HEK293 (cell line): Measurements from ENCODE around the gene SLC39A13.
A peak's percentile ranks its signal among the peaks of the same experiment; 100 is the strongest.

Experiments used
- CTCF ChIA-PET: fragments of 350-600 bp; formaldehyde crosslinking; extraction: SDS; loops from one replicate; lab custom pipeline; 2021; ENCODE audit warnings: antibody characterized with exemption; lab: Yijun Ruan, JAX
- POLR2A ChIA-PET: fragments of 300-600 bp; formaldehyde crosslinking; extraction: SDS; loops from one replicate; lab custom pipeline; 2020; ENCODE audit warnings: antibody characterized with exemption, inconsistent platforms; lab: Yijun Ruan, JAX
- H3K27ac ChIP-seq: fragments of 200-500 bp; sonication (Bioruptor generic); 2 replicates; pipeline ENCODE4 v1.5.1; 2014; ENCODE audit warnings: low read depth, low read length, control low read depth, inconsistent platforms; ENCODE audit errors: extremely low read depth
- H3K36me3 ChIP-seq, 2 experiments: fragments of 200-500 bp in 1 of 2; sonication (Bioruptor generic) in 1 of 2; 1 replicate in 1 of 2; 2 replicates in 1 of 2; pipeline ENCODE4 v1.5.1; 2014 to 2017; ENCODE audit warnings: inconsistent platforms in 2 of 2, low read length in 2 of 2; ENCODE audit not compliant: control insufficient read depth in 2 of 2, insufficient read depth in 1 of 2
- H3K4me1 ChIP-seq: fragments of 200-500 bp; sonication (Bioruptor generic); 2 replicates; pipeline ENCODE4 v1.5.1; 2014; ENCODE audit warnings: mild to moderate bottlenecking, low read length, inconsistent platforms; ENCODE audit not compliant: control insufficient read depth, insufficient read depth
- H3K4me3 ChIP-seq: 2 replicates; pipeline ENCODE4 v1.5.1; 2011; ENCODE audit warnings: low read depth, mild to moderate bottlenecking, control low read depth, low read length, moderate library complexity
- H3K9me3 ChIP-seq: fragments of 200-500 bp; sonication (Bioruptor generic); 2 replicates; pipeline ENCODE4 v1.5.1; 2014; ENCODE audit warnings: low read depth, low read length, inconsistent platforms; ENCODE audit not compliant: control insufficient read depth, insufficient read depth
- AEBP2 ChIP-seq: fragments of 450-650 bp; formaldehyde crosslinking; IDR thresholded peaks from 2 replicates; pipeline ENCODE4 v1.5.1; 2016; ENCODE audit warnings: missing biosample characterization, missing genetic modification characterization, borderline replicate concordance
- HOXD13 ChIP-seq: sonication (generic); formaldehyde crosslinking; IDR thresholded peaks from 2 replicates; pipeline ENCODE4 v1.8.0; 2022; ENCODE audit warnings: missing genetic modification reagents, borderline replicate concordance
- MYNN ChIP-seq: fragments of 450-650 bp; formaldehyde crosslinking; IDR thresholded peaks from 2 replicates; pipeline ENCODE4 v1.5.1; 2016; ENCODE audit warnings: missing biosample characterization, missing genetic modification characterization, borderline replicate concordance
- PRDM10 ChIP-seq: fragments of 450-650 bp; formaldehyde crosslinking; IDR thresholded peaks from 2 replicates; pipeline ENCODE4 v1.5.1; 2016; ENCODE audit warnings: missing biosample characterization, missing genetic modification characterization
- PRDM2 ChIP-seq: fragments of 450-650 bp; formaldehyde crosslinking; IDR thresholded peaks from 2 replicates; pipeline ENCODE4 v1.5.1; 2016; ENCODE audit warnings: missing biosample characterization, missing genetic modification characterization, borderline replicate concordance
- ZBTB8A ChIP-seq: fragments of 450-650 bp; formaldehyde crosslinking; IDR thresholded peaks from 2 replicates; pipeline ENCODE4 v1.5.1; 2016; ENCODE audit warnings: missing biosample characterization, missing genetic modification characterization
- ZNF24 ChIP-seq: fragments of 450-650 bp; formaldehyde crosslinking; IDR thresholded peaks from 2 replicates; pipeline ENCODE4 v1.5.1; 2016; ENCODE audit warnings: missing biosample characterization, missing genetic modification characterization
- ZNF362 ChIP-seq: fragments of 450-650 bp; formaldehyde crosslinking; IDR thresholded peaks from 2 replicates; pipeline ENCODE4 v1.5.1; 2016; ENCODE audit warnings: missing biosample characterization, missing genetic modification characterization
- ZNF501 ChIP-seq: fragments of 450-650 bp; formaldehyde crosslinking; IDR thresholded peaks from 2 replicates; pipeline ENCODE4 v1.5.1; 2016; ENCODE audit warnings: missing biosample characterization, missing genetic modification characterization
- ZNF518A ChIP-seq: fragments of 450-650 bp; formaldehyde crosslinking; conservative IDR thresholded peaks from 2 replicates; pipeline ENCODE4 v1.5.1; 2016; ENCODE audit warnings: low read depth, missing biosample characterization, missing genetic modification characterization
- ZNF623 ChIP-seq: fragments of 450-650 bp; formaldehyde crosslinking; IDR thresholded peaks from 2 replicates; pipeline ENCODE4 v1.5.1; 2016; ENCODE audit warnings: missing biosample characterization, missing genetic modification characterization
- ZNF658 ChIP-seq: fragments of 450-650 bp; formaldehyde crosslinking; IDR thresholded peaks from 2 replicates; pipeline ENCODE4; 2016; ENCODE audit warnings: missing biosample characterization, missing genetic modification characterization
- ZNF791 ChIP-seq: fragments of 450-650 bp; formaldehyde crosslinking; IDR thresholded peaks from 2 replicates; pipeline ENCODE4 v1.5.1; 2016; ENCODE audit warnings: missing biosample characterization, missing genetic modification characterization

SLC39A13 gene

GRCh38 chr11:47398551-47398950 lies 9.8 kb upstream of the SLC39A13 start:
- ChIA-PET POLR2A (no interaction called here), CTCF (interaction anchor here (0.8 to 4.9 kb wide), 4 partner anchors 9 to 26 kb away, joined by 3 to 32 read pairs (median 6); no protein-coding TSS in a partner anchor)
- no peak overlapping the region for H3K4me3 ChIP-seq
- H3K9me3 ChIP-seq, result no peaks in the 10 kb centered on the region
- no peaks in the 10 kb centered on the region for H3K36me3 ChIP-seq
- H3K4me1 ChIP-seq, result no peaks in the 10 kb centered on the region; the same call in 1 of the 2 replicates
- H3K27ac ChIP-seq, result no peak overlapping the region
- TF ChIP-seq PRDM2 (no peak), ZNF362 (tag by site-specific recombination) (no peak), ZNF518A (tag by site-specific recombination) (no peak), ZNF658 (tag by site-specific recombination) (no peak), MYNN (tag by site-specific recombination) (no peak), ZNF501 (tag by site-specific recombination) (no peak), ZBTB8A (tag by site-specific recombination) (no peak), ZNF24 (tag by site-specific recombination) (no peak)

- Histone ChIP-seq H3K9me3 (no peaks in the 10 kb centered on the region), H3K36me3 (no peaks in the 10 kb centered on the region), H3K27ac (peak overlapping the region; percentile 49; the same call in 1 of the 2 replicates), H3K4me1 (no peaks in the 10 kb centered on the region; the same call in 1 of the 2 replicates), H3K4me3 (peak overlapping the region; percentile 26)
- POLR2A ChIA-PET, result interaction anchor here (0.6 to 1.5 kb wide), 4 partner anchors 8 to 151 kb away, joined by 3 to 7 read pairs (median 3); partner anchors contain the start of genes ACP2, PSMC3 and SLC39A13
- CTCF ChIA-PET, result interaction anchor here (0.5 to 4.9 kb wide), 6 partner anchors 11 to 275 kb away, joined by 3 to 32 read pairs (median 4); partner anchors contain the start of gene PSMC3
- TF ChIP-seq AEBP2 (tag by site-specific recombination), result no peak
- no peak for TF ChIP-seq ZNF791 (tag by site-specific recombination)
- TF ChIP-seq ZNF623 (tag by site-specific recombination), result no peak
- TF ChIP-seq HOXD13, result no peak
- peak; percentile 71 for TF ChIP-seq PRDM10 (tag by site-specific recombination)
Observed at GRCh38 chr11:47399860-47400767, 8.3 kb upstream of the SLC39A13 start.
